NCI-H128 (cell line): ENCODE measurements around the gene SETMAR.

ENCODE experiments used
- DNase-seq: peaks from one replicate; lab custom pipeline; 2025; ENCODE audit not compliant: unreplicated experiment; lab: John Stamatoyannopoulos, UW

Gene SETMAR

DNA sequence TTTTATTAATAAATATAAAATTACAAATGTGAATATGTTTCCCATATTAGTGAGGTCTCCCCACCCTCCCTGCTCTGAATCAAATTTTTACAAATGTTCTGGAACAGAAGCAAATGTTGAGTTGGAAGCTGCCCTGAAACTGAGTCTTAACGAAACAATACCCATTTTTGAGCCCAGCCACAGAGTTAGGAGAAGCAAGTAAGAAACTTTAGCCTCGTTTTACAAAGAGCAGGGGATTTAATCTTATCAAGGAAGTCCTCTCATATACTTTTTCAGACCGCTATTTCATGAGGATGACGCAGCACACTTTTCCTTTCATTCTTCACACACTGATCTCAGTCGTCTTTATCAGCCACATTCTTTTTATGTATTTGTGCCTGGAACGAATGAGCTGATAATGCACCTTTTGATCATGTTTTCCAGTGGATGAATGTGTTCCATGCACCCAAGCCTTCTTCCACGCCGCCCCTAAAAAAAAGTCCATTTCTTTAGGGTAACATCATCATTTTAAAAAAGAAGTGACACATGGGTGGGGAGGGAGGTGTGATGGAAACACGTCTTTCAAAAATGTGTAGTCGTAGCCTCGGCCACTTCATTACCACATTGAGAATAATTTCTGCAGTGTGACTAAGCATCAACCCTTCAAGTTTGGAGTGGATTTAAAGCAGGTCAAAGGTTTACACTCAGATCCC lies 48.1 kb downstream of the SETMAR start:
- no peak for DNase-seq

DNA sequence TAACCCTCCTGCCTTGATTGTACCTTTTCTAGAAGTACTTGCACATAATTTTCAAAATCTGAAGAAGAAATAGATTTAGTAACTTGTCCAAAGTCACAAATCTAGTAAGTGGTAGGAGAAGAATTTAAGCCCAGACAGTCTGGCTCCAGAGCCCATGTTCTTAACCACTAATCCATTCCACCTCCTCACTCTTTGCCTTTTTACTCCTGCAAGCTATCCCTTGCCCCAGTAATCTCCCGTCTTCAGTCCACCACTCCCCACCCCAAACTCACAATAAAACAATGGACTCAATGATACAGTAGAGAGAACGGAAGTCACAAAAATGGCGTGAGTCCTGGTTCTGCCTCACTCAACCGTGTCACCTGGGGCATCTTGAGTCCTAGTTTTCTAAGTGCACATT lies 48.7 kb downstream of the SETMAR start:
- no peak for DNase-seq

DNA sequence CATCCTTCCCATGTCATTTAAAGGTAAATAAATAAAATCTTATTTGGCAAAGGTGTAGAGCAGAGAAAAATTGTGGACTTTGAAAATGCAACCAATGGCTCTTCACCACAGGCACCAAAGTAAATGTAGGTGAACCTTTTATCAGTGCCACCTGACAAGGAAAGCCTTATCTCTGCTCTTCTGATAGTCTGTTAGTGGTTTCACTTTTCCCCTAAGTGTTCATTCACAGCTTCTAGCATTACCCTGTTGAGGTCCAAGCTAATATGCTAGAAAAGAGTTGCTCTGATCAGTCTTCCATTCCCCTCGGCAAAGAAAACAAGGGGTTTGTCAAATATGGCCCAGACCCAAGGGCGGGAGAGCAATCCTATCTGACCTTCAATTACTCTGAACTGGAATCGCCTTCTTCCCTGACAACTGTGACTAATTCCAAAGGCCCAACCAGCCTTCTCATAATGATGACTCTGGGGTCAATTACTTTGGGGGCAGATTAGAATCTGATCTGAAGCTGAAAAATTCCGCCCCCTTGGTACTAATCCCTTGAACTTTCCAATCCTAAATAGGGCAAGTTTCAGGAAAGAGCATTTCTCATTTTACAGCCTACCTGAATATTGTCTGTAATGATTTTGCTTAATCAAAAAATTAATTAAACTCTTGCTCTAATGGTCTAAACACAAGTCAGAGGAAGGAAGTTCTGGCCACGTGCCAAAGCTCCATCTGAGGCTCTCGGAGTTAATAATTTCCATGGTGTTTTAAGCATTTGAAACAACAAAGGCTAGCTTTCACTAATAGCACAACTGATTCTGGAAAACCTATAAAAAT lies 52.4 kb downstream of the SETMAR start:
- no peak for DNase-seq

GRCh38 chr3:4356220-4356540 lies 53.0 kb downstream of the SETMAR start:
- DNase-seq = no peak

DNA sequence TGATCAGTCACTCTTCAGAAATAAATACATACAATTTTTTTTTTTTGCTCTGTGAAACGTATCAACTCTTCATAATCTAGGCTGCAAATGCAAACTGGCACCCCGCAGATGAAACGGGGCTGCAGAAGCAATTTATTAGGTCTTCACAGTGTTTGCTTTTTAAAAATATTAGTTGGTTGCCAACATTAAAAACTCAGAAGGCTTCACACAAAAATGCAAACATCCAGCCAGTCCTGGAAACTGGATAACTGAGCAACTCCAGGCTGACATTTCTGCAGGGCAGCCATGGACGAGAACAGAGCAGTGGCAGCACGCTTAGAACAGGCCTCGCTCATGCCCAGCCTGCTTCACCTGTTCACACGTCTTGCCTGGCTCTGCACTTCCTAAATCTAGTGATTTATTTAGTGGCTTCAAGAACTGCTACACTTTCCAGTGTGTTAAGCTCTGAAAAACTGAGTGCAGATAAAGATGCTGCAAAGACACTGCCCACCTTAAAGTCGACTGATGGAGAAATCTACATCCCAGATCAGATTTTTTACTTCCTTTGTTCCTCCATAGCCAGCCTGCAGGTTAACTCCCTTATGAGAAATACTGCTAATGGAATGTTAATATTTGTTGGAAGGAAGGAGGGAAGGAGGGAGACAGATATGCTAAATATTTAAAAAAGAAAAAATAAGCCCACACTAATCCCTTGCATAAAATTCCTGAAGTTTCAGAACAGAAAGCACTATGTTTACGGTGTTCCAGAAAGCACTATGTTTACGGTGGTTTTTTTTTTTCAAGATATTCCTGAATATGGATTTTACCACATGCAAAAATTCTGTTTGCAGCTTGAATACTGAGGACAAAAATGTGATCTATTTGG lies 53.6 kb downstream of the SETMAR start:
- no peak for DNase-seq

GRCh38 chr3:4358273-4358672 lies 55.1 kb downstream of the SETMAR start:
- DNase-seq = no peak

DNA sequence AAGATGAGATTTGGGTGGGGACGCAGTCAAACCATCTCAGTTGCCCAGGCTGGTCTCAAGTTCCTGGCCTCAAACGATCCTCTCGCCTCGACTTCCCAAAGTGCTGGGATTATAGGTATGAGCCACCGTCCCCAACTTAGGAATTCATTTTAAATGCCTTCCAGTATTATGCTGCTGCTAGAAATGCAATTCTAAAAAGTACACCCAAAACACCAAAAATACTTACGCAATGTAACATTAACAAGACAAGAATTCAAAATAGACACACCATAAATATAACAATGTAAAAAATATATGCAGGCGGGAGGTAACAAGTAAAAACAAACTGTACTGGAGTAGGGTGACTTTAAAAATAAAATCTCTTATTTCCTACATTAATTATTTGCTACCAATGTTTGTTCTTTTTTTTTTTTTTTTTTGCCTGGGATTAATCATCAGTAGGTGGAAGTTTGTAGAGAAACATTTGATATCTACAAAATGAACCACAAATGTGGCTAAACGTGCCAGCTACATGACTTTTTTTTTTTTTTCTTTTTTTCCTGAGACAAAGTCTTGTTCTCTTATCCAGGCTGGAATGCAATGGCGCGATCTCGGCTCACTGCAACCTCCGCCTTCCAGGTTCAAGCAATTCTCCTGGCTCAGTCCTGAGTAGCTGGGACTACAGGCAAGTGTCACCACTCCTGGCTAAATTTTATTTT lies 56.8 kb downstream of the SETMAR start:
- no peak for DNase-seq

DNA sequence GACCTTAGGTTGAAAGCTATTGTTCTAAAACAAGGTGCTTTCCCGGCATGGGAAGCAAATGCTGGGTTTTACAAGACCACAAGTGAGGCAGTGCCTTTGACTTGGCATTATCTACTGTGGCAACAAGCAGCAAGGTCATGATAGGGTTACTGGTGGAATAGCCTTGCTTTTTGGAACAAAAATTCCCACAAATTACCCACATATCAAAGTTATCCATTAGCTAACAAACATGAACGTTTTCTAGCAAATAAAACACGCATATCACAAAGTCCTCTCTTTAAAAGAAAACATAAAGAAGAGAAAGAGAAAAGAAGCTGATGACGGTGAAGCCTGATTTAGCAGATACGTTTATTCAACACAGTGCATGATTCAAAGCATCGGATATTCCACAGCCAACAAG lies 57.6 kb downstream of the SETMAR start:
- DNase-seq = no peak

- no peak for DNase-seq
Observed at GRCh38 chr3:4362523-4362922, 59.4 kb downstream of the SETMAR start.
